HL-60 (cell line): ENCODE data around the gene ETV6.

ENCODE experiments used
- DNase-seq, 2 experiments: peaks; one replicate each; pipeline ENCODE4 v3.0.0-alpha.2; 2010 to 2020; ENCODE audit warnings: low read depth in 1 of 2, low spot score in 1 of 2
- H3K27ac ChIP-seq: fragments of 250-450 bp; sonication (Bioruptor Pico); replicated peaks from 2 replicates; pipeline ENCODE4 v1.5.1; 2020; ENCODE audit warnings: mild to moderate bottlenecking, moderate library complexity
- H3K27me3 ChIP-seq: fragments of 250-450 bp; sonication (Bioruptor Pico); 2 replicates; pipeline ENCODE4 v1.5.1; 2021; ENCODE audit warnings: mild to moderate bottlenecking, moderate library complexity; ENCODE audit not compliant: insufficient read depth, poor library complexity, severe bottlenecking
- H3K4me3 ChIP-seq: replicated peaks from 2 replicates; pipeline ENCODE4 v1.5.1; 2011; ENCODE audit warnings: mild to moderate bottlenecking, control low read depth, low read length; ENCODE audit not compliant: insufficient read depth
- CTCF ChIP-seq: IDR thresholded peaks from one replicate; pipeline ENCODE4 v1.5.1; 2011; ENCODE audit warnings: low read length, control low read depth, inconsistent platforms; ENCODE audit not compliant: insufficient read depth
- GABPA ChIP-seq: IDR thresholded peaks from 2 replicates; pipeline ENCODE4 v1.6.1; 2012; ENCODE audit warnings: low read depth
- POLR2AphosphoS5 ChIP-seq: IDR thresholded peaks from 2 replicates; pipeline ENCODE4 v1.6.1; 2012; ENCODE audit warnings: low read depth
- REST ChIP-seq: IDR thresholded peaks from 2 replicates; pipeline ENCODE4 v1.6.1; 2012; ENCODE audit warnings: low read depth; ENCODE audit not compliant: insufficient replicate concordance
- SPI1 ChIP-seq: IDR thresholded peaks from 2 replicates; pipeline ENCODE4 v1.6.1; 2012; ENCODE audit warnings: low read depth, mild to moderate bottlenecking, borderline replicate concordance

The ETV6 gene

GRCh38 chr12:11726659-11727058, 77.2 kb downstream of the ETV6 start:
- DNase-seq = no peak
- H3K27me3 ChIP-seq = no peaks in the 10 kb centered on the region
- TF ChIP-seq GABPA (no peak), POLR2AphosphoS5 (no peak), SPI1 (no peak), REST (no peak)
- no peak overlapping the region for H3K4me3 ChIP-seq
- peak overlapping the region; percentile 20 for H3K27ac ChIP-seq

DNA sequence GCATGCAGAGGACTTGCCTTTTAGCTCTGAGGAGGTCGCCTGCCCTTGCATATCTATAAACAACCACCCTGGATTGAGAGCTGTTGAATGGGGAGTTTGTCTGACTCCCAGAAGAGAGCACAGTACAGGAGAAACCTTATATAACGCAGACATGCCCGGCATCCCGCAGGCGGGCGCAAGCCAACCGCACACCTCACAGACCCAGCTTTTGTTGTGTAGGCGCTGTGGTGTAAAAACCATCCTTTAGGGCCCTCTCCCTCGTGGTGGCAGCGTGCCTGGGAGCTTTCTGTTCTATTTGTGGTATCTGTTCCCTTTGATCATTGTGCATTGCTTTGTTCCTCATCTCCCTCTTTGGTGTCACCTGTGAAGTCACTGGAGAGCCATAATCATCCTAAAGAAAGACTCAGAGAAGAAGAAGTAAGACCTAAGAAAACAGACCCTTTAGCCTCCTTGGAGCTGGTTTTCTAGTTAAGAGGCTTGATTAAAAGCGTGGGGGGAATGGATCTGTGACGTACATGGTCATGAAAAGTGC, 77.7 kb downstream of the ETV6 start:
- no peaks in the 10 kb centered on the region for H3K27me3 ChIP-seq
- no peak overlapping the region for H3K4me3 ChIP-seq
- H3K27ac ChIP-seq = peak overlapping the region; percentile 20
- no peak for DNase-seq
- TF ChIP-seq SPI1 = no peak
- TF ChIP-seq POLR2AphosphoS5 = no peak
- no peak for TF ChIP-seq GABPA
- TF ChIP-seq CTCF = no peak
- TF ChIP-seq REST = no peak

GRCh38 chr12:11728154-11728755, 78.8 kb downstream of the ETV6 start:
- H3K4me3 ChIP-seq = no peak overlapping the region
- TF ChIP-seq GABPA (no peak), SPI1 (no peak), CTCF (no peak), POLR2AphosphoS5 (no peak), REST (no peak)
- H3K27me3 ChIP-seq = no peaks in the 10 kb centered on the region
- DNase-seq = no peak
- peak overlapping the region; percentile 48; the same call in 1 of the 2 replicates for H3K27ac ChIP-seq
